ENCODE results near the gene ZNF577.
"Not testable (repeated sequence)": the region's sequence is repeated elsewhere in the genome, so short reads cannot be mapped to it uniquely, and the experiment has no call there.

ZNF577 gene

DNA sequence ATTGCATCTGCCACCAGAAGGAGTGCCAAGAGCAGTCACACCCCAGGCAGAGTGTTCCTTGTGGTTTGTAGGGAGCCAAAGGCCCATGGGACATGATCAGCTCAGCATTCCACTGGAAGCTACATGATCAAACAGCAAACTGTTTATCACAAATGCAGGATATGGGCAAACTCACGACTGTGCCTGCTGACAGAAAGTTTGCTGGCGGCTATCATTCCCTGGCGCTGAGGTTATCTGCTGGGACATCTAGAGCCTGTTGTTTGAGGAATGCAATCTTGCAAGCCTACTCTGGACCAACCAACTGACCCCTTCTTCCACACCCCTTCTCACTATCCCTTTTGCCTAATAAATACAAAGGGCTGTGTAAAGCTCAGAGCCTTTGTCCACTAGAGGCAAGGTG is 31.9 kb upstream of the ZNF577 start:
- TF ChIP-seq, protein P1, sequence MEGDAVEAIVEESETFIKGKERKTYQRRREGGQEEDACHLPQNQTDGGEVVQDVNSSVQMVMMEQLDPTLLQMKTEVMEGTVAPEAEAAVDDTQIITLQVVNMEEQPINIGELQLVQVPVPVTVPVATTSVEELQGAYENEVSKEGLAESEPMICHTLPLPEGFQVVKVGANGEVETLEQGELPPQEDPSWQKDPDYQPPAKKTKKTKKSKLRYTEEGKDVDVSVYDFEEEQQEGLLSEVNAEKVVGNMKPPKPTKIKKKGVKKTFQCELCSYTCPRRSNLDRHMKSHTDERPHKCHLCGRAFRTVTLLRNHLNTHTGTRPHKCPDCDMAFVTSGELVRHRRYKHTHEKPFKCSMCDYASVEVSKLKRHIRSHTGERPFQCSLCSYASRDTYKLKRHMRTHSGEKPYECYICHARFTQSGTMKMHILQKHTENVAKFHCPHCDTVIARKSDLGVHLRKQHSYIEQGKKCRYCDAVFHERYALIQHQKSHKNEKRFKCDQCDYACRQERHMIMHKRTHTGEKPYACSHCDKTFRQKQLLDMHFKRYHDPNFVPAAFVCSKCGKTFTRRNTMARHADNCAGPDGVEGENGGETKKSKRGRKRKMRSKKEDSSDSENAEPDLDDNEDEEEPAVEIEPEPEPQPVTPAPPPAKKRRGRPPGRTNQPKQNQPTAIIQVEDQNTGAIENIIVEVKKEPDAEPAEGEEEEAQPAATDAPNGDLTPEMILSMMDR (IDR thresholded peaks at IDR 0.05; ENCODE audit: low read depth, low read length): no peak
- DNase-seq (ENCODE audit: extremely low read depth, low read depth): no peak

DNA sequence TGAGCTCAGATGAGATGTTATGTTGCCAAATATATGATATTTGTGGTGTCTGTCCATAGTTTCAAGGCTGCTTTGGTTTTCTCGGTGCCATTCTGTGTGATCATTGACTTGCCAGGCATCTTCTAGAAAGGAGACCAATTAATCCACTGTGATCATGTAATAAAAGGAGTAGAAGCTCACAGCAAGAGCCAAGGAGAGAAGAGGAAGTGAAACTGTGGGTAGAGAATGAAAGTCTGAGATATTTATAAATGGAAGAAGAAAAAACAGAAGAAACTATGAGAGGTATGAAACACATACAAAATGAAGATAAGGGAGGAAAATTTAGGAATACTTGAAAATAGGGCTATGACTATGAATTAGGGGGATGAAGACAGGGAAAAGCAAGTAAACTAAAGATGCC is 28.4 kb upstream of the ZNF577 start:
- TF ChIP-seq, protein P1 (IDR thresholded peaks at IDR 0.05; ENCODE audit: low read depth, low read length): no peak
- DNase-seq (ENCODE audit: extremely low read depth, low read depth): no peak

DNA sequence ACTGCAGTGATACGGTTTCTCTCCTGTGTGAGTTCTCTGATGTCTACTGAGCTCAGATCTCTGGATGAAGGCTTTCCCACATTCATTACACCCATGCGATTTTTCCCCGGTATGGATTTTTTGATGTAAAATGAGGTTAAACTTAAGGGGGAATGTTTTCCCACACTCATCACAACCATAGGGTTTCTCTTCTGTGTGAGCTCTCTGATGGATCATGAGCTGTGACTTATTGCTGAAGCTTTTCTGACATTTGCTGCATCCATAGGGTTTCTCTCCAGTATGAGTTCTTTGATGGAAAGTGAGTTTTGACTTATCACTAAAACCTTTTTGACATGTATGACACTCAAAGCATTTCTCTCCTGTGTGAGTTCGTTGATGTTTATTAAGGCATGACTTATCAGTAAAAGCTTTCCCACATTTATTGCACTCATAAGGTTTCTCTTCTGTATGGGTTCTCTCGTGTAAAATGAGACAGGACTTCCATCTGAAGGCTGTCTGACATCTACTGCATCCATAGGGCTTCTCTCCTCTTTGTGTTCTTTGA is 27.6 kb upstream of the ZNF577 start:
- no peak for DNase-seq (ENCODE audit: extremely low read depth, low read depth)
- TF ChIP-seq, protein P1 (IDR thresholded peaks at IDR 0.05; ENCODE audit: low read depth, low read length): no peak

DNA sequence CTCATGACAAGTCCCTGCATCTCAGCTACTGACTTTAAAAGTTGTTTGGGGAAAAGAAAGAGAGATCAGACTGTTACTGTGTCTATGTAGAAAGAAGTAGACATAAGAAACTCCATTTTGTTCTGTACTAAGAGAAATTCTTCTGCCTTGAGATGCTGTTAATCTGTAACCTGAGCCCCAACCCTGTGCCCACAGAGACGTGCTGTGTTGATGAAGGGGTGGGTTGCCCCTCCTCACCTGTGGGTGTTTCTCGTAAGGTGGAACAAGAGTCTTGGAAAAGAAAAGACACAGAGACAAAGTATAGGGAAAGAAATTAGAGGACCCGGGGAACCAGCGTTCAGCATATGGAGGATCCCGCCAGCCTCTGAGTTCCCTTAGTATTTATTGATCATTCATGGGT is 20.2 kb upstream of the ZNF577 start:
- DNase-seq (ENCODE audit: extremely low read depth, low read depth): not testable (repeated sequence)

DNA sequence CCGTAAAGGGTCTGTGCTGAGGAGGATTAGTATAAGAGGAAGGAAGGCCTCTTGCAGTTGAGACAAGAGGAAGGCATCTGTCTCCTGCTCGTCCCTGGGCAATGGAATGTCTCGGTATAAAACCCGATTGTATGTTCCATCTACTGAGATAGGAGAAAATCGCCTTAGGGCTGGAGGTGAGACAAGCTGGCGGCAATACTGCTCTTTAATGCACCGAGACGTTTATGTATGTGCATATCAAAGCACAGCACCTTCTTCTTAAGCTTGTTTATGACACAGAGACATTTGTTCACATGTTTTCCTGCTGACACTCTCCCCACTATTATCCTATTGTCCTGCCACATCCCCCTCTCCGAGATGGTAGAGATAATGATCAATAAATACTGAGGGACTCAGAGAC is 18.4 kb upstream of the ZNF577 start:
- DNase-seq (ENCODE audit: extremely low read depth, low read depth): not testable (repeated sequence)

DNA sequence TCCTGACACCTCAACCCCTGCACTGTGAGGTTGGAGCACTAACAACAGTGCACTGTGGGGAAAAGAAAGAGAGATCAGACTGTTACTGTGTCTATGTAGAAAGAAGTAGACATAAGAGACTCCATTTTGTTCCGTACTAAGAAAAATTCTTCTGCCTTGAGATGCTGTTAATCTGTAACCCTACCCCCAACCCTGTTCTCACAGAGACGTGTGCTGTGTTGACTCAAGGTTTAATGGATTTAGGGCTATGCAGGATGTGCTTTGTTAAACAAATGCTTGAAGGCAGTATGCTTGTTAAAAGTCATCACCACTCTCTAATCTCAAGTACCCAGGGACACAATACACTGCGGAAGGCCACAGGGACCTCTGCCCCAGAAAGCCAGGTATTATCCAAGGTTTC is 17.9 kb upstream of the ZNF577 start:
- DNase-seq (ENCODE audit: extremely low read depth, low read depth): not testable (repeated sequence)

DNA sequence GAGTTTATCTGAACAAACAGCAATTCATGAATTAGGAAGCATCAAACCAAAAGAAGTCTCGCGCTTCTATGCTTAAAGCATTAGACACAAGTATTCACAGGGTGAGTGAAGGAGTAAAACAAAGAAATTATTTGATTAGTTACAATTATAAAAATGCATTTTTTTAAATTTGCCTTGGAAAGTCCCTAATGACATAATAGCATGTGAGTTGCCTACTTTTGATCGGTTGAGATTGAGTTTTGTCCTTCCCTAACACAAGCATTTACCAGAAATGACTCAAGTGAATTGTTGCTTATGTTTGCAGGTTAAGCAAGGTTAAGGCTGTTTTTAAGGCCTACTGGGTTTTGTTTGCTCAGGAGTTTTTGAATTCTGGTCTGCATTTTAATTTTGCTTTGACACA is 17.5 kb upstream of the ZNF577 start:
- DNase-seq (ENCODE audit: extremely low read depth, low read depth): no peak

DNA sequence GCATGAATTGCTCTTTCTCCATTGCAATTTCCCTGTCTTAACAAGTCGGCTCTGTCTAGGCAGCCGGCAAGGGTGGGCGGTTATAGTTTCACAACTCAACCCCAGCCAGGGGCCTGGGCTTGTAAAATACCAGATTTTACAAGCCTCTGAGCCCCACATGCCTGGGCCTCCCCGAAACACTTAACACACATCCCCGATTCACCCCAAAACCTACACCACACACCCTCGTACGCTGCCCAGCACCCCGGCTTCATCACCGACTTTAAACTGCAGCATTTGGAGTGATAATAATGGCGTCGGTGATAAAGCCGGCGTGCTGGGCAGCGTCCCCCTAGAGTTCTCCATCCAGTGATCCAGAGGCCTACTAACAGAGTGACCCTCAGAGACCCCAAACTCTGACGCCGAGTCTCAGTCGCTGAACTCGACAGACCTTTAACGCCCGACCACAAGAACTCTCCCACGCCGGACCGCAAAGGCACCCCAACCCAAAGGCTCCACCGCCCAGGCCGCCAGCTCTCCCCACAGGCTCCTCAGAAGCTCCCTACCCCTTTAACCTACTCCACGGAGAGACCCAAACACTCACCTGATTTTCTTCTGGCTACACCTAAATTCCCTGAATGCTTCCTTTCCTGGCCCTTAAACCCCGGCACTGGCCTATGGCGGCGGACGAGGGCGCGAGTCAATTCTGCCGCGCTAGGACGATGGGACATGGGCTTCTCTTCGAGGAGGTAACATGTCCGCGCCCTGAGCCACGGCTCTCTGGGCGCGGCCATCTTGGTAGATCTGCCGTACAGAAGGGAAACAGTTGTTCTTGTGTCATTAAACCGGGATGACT is 16.8 kb upstream of the ZNF577 start, which contains the start of gene ZNF649:
ZNF649 (minus strand) TSS at position 687 of the 835 bp plus-strand sequence. CDS start 4,910 bp downstream, outside the sequence.
- DNase-seq (ENCODE audit: extremely low read depth, low read depth): peak; percentile 57

More for the DNA sequence above, 17.5 kb upstream of the ZNF577 start:
- TF ChIP-seq, protein P1 (IDR thresholded peaks at IDR 0.05; ENCODE audit: low read depth, low read length): no peak

More for the DNA sequence above, 16.8 kb upstream of the ZNF577 start, which contains the start of gene ZNF649:
- TF ChIP-seq, protein P1 (IDR thresholded peaks at IDR 0.05; ENCODE audit: low read depth, low read length): peak; percentile 12
